Measurements from ENCODE around the gene VWA3B.
"Not testable (repeated sequence)": the region's sequence is repeated elsewhere in the genome, so short reads cannot be mapped to it uniquely, and the experiment has no call there.

The VWA3B gene

DNA sequence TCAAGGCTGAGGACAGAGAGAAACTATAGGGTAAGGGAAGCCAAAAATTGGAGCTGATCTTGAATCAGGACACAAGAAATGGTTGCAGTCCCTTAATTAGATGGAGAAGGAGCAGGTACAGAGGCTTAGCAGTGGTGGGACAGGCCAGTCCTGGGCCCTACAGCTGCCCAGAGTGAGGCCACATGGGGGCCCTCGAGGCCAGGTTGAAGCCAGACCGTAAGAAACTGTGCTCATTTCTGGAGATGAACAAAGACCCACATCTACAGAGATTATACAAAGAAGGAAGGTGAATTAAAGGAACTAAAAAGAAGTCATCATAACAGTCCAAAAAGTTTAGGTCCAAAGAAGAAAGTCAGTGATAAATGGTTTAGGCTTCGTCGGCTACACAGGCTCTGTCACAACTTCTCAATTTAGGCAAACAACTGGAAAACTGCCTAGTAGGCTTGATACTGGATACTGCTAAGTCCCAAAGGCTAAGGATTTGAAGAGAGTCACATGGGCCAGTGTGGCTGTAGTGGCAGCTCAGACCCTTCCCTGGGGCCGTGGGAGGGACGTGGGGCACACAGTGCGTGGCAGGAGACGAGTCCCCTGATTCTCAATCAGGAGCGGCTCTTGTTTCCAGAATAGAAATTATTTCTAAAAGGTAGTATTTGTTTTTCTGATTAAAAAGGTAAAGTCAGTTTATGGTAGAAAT lies 208.9 kb downstream of the VWA3B start:
- DNase-seq (ENCODE audit: low read depth in 2 of 2, low spot score in 1 of 2): no peak

DNA sequence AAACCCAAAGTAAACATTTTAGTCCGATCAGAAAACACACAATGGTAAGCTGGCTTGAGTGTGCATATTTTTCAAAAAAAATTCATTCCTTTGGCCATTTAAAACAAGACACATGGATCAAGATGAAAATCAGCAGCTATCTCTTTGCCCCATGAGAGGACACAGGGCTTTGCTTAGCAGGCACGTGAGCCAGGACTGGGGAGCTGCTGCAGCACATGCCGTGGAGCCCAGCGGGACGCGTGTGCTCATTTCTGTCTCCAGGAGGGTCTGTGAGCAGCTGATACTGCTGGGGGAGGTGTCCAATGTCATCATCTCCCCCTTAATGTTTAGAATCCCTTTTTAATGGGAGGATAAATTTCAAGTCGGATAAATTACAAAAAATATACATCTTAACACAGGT lies 209.5 kb downstream of the VWA3B start:
- DNase-seq (ENCODE audit: low read depth in 2 of 2, low spot score in 1 of 2): no peak

DNA sequence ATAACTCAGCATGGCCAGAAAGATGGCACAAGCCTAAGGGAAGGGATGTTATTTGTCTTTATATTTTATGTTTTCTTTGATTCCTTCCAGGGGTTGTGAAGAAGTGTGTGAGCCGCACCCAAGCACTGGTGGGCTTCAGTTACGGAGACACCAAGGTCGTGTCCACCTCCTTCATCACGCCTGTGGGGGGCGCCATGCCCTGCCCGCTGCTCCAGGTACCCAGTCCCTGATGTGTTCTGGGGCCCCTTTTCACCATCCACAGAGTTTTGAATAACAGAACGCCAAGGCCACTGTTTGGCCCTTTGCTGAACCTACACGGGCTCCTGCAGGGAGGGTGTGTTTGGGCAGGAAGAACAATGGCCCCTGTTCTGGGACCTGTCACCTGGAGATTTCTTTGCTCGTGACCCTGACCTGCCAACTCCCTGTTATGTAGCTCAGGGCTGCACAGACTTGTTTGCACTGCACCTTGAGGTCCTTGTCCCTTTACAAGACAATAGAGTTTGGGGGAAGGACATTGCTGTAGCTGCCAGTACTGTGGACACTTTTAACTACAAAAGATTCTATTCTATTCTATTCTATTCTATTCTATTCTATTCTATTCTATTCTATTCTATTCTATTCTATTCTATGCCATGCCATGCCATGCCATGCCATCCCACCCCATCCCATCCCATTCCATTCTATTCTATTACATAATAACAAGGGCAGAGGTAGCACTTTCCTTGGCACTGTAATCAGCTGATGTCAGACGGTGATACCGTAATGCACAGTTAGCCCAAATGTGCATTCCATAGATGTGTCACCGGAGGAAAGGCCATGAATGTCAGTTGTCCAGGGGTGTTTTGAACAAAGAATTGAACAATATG lies 211.1 kb downstream of the VWA3B start:
- DNase-seq (ENCODE audit: low read depth in 2 of 2, low spot score in 1 of 2): no peak

DNA sequence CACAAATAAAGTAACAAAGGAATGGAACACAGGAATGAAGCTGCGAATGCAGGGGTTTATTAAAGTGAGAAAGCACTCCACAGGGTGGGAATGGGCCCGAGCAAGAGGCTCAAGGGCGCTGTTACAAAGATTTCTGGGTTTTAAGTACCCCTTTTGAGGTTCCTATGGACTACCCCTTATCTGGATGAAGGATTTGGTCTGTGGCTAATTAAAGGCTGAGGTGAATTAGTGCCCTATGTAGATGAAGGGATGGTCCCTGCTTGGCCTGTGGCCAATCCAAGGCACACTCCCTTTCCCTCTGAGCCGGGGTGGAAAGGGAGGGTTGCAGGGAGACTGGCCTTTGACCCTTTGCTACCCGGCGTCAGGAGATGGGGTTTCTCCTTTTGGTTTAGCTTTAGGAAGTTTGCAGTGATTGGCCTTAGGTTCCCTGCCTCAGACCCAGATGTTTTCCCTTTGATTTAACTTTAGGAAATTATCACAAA lies 211.8 kb downstream of the VWA3B start:
- no peak for DNase-seq (ENCODE audit: low read depth in 2 of 2, low spot score in 1 of 2)

DNA sequence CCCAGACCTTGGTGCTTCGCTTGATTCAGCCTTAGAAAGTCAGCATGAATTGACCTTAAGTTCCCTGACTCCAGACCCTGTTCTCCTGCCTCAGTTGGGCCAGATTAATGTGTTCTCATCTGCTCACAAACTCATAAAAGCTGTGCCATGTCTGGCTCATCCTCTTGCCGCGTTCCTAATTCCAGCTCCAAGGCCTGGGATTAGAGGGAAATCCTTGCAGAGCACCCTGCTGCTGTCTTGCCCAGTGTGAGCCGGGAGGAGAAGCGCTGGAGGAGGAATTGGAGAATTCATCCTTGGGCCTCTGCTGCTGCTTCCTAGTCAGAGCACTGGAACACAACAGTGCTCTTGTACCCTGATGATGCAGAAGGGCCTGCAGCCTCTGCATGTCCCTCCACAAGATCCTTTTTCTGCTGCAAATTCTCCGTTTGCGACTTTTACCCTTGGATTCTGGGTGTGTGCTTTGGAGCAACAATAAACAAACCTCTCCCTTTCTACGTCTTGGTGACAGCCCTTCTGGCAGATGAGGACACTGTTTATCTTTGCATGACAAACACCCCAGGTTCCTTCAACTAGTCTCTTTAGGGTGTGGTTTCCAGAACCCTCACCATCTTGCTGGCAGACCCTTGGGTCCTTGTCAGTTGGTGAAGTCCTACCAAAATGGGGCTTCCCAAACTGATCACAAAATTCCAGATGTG lies 212.4 kb downstream of the VWA3B start:
- DNase-seq (ENCODE audit: low read depth in 2 of 2, low spot score in 1 of 2): no peak

DNA sequence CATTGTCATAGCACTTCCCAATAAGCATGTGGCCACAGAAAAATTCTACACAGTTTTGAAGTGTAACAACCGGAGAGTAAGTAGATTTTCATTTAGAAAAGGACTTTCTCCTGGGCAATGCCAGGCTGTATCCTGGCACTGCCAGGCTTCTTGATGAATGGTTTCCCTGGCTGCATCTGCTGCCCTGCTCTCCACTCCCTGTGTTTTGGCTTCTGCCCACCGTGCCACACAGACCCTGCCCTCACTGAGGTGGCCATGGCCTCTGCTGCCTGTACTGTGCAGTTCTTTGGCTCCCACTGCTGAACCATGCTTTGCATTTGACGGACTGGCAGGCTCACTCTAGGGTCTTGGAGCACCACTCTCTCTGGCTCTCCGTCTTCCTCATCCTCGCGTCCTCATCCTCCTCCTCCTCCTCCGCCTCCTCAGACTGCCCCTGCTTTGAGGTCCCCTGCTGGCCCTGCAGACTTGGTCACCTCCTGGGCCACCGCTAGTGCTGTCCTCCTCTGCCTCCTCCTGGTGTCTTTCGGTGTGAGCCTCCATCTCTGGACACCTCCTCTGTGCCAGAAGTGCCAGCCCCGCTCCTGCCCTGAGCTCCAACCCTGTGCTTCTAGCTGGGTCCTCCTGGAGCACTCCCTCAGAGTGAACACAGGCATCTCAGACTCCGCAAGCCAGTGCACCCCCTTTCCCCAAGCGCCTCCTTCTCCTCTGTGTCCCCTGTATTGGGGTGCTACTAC lies 213.3 kb downstream of the VWA3B start:
- no peak for DNase-seq (ENCODE audit: low read depth in 2 of 2, low spot score in 1 of 2)

DNA sequence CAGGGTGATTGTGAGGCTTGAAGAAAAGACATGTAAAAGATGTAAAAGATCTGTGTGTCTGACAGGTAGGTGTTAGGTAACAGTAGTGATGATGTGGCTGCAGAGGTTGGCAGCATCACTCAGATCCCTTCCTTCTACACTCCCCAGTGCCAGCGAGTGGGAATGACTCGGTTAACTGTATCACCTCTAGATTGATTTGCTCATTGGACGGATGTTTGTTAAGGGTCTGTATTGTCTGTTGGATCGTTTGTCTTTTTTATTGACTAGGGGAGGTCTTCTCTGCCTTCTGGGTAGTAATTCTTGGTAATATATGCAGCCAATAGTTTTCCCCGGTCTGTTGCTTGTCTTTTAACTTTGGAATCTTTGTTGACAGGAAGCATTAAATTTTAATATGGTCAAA lies 214.5 kb downstream of the VWA3B start:
- no peak for DNase-seq (ENCODE audit: low read depth in 2 of 2, low spot score in 1 of 2)

DNA sequence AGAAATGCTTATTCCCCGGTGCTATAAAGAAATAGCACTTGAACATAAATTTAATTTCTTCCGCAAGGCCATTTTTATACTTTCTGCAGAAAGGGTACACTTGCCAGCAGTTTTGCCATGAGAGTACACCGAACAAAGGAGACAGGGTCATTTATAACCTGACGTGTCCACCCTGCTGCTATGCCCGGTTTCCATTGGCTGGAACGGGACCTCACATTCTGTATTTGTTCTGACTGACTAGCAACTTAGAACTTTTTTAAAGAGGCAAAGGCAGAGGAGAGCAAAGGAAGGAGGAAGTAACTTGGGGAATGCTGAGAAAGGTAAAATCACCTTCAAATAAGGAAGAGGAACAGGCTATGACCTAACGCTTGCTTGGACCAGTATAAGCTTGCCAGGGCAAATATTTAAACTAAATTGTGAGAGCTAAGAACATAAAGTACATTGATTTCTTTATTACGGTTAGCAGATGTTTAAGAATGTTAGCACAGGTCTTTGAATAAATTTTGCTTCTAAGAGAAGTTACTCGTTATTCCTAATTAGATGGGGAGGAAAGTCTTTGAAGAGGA lies 220.2 kb downstream of the VWA3B start:
- not testable (repeated sequence) for DNase-seq (ENCODE audit: low read depth in 2 of 2, low spot score in 1 of 2)

DNA sequence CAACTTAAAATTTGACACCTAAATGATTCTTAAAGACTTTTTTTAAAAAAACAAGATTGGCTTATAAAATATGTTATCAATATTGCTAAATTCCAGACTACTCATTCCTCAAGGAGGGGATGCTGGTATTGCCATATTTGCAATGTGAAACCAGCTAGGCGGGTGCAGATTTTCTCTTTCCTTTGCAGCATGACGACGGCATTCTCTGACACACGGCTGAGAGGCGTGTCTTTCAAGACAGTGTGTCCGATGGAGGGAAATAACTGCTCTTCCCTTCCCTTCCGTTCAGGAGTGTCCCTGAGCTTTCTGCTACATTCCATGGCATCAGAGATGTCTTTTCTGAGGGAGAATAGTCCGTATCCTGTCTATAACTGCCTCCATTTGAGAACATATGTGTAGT lies 221.1 kb downstream of the VWA3B start:
- DNase-seq (ENCODE audit: low read depth in 2 of 2, low spot score in 1 of 2): no peak

DNA sequence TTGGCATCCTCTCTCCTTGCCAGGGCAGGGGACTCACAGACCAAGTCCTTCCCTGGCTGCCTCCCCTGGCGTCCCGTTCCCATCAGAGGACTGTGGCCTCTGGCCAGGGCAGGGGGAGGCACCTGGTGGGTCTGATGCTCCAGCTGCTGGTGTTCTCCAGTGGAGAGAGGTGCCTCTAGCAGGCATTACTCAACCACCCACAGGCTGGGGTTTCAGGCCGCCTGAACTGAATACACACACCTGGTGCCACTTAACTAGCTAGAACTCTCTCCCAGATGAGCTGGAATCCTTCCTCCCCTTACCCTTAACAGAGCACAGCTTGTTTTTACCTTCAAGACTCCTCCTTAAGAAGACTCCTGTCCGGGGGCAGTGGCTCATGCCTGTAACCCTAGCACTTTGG lies 221.6 kb downstream of the VWA3B start:
- DNase-seq (ENCODE audit: low read depth in 2 of 2, low spot score in 1 of 2): no peak

DNA sequence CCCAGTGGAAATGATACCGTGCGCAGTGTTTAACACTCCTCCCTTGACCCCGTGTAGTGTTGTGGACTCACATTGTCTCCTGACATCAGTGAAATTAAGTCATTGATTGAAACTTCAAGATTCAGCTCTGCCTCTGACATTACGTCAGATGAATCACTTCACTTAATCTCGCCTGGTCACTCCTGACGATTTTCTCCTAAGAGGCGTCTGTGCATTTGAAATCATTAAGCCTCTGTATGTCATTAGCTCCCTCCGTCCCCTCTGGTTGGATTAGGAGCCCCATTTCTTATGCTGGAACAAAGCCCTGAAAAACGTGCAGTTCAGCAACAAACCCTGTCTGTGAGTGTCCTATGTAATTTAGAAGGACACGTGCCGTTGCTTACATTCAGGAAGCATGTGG lies 222.6 kb downstream of the VWA3B start:
- no peak for DNase-seq (ENCODE audit: low read depth in 2 of 2, low spot score in 1 of 2)

DNA sequence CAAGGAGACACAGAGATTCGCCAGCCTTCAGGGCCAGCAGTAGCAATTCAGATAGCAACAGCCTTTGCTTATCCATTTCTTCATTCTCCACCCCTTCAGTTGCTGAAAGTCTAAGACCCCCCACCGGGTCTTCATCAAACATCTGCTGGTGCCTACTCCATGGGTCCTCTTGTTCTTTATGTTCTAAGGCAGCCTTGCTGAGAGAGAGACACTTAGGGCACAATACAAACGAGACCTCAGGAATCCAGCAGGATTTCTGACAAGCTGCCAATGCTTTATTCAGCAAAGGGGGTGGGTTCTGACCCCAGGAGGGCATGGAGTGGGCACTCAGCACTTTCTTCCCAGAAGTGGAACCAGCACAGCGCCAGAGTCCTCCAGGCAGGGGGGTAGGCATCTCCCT lies 223.0 kb downstream of the VWA3B start:
- no peak for DNase-seq (ENCODE audit: low read depth in 2 of 2, low spot score in 1 of 2)

DNA sequence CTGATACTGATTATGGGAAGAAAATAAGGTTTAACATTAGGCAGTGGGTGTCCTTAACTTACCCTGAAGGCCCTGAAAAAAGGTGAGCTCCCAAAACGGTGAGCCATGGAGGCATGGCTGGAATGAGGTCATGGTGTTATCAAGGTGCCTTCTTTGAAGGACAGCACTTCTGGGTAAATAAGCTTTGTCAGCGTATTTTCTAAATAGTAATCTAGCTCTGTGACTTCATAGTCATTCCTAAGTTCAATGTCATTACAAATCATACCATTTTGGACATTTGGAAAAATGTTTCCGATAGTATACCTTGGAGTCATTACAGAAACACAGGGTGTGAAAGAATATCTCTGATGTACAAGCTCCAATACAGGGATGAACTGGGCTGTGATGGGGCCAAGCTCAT lies 224.1 kb downstream of the VWA3B start:
- DNase-seq (ENCODE audit: low read depth in 2 of 2, low spot score in 1 of 2): no peak

DNA sequence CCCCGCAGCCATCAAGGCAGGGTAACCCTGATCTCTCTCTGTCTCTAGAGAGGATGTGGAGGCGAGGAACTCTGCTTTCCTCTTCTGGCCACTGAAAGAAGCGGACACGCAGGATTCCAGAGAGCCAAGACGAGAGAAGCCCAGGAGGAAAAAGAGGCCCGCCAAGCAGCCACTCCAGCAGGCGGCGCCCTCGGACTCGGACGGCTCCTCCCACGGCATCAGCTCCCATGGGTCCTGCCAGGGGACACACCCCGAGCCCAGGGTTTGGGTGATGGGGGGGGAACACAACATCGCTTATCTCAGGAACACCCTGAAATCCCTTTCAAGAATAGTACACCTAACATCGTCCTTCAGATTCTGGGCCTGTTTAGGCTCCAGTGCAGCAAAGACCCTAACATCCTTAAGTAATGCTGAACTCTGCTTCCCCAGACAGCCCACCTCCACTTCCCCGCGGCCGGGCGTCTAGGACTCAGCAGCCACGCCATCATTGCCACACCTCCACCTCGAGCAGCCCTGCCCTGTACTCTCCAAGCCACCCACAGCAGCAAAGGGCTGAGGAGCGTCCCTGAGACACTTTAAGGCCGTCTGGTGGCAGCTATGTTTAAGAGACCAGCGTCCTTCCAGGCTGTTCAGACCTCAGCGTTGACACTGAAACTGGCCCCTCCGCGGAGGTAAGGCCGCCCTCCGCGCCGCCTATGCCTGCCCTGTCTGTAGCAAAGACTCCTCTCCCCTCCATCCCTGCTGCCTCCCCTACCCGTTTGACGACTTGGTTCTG lies 225.0 kb downstream of the VWA3B start:
- DNase-seq (ENCODE audit: low read depth in 2 of 2, low spot score in 1 of 2): no peak

DNA sequence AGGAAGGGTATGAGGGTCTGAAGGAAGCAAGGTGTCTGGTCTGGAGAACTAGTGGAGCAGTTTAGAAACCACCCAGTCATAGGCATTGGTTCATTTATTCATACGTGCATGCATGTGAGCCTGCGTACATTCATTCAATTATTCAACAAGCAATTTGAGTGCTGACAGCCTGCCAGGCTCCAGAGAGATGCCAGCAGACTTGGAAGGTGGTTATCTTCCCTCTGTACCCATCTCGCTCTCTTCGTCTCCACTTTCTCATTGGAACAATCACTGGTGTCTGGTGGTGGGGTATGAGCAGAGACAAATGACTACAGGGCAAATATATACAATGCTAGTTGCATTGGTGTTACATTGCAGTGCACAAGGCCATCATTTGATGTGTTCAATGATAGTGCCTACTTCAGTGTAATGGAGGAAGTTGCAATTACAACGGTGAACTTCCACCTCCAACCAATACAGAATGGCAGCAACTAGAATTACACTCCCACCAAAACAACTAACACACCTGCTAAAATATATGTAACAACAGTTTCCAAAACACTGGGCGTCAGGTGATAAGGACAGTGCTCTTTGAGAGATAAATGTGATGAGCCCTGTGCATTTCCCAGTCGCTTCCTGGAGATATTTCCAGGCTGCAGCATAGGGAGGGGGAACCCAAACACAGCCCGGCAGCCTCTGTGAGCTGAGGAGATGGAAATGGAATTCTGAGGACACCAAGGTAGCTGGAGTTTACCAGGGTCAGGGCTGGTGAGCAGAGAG lies 226.7 kb downstream of the VWA3B start:
- DNase-seq (ENCODE audit: low read depth in 2 of 2, low spot score in 1 of 2): no peak

DNA sequence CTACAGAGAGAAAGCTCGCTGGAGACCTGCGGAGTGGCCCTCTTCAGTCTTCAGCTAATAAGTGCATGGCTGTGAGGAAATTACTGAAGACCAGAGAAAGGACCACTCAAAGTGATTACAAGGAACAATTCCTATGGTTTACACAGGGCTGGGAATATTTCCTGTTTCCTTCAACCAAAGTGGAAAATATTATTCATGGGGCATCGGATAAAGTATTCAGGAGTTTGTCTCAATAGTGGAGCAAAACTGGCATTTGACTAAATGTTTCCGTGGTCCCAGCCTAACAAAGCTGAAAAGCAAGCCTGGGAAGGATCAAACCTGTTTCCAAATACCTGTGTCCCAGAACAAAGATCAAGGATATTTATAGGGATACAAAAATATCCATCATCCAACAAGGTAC lies 227.3 kb downstream of the VWA3B start:
- DNase-seq (ENCODE audit: low read depth in 2 of 2, low spot score in 1 of 2): no peak

DNA sequence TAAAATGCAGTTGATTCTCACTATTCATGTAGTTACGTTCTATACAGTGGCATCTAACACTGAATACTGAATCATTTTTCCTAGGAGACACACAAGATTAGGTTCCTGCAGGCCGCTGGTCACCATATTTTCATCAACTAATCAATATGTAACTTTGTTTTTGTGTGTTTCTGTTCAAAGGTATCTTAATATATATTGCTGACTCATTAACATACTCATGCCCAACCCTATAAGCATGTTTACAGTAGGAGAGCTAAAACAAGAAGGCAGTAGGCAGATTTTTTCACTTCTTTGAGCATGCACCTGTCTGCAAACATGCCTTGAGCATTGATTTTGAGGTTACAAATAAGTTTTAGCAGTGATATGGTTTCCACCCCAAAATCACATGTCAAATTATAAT lies 229.0 kb downstream of the VWA3B start:
- no peak for DNase-seq (ENCODE audit: low read depth in 2 of 2, low spot score in 1 of 2)

DNA sequence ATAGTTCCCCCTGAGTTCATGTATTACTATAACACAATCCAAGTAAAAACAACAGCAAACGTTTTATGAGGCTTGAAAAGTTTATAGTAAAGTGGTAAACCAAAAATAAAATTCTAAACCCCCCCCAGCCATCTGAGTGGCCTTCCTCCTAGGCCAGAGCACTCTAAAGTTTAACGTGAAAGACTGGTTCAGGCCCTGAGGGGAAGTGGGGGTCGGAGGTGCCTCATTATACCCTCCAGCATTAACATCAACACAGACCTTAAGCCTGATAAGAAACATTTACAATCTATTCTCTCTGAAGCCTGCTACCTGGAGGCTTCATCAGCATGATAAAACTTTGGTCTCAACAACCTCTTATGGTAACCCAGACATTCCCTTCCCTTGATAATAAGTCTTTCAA lies 230.2 kb downstream of the VWA3B start:
- no peak for DNase-seq (ENCODE audit: low read depth in 2 of 2, low spot score in 1 of 2)

DNA sequence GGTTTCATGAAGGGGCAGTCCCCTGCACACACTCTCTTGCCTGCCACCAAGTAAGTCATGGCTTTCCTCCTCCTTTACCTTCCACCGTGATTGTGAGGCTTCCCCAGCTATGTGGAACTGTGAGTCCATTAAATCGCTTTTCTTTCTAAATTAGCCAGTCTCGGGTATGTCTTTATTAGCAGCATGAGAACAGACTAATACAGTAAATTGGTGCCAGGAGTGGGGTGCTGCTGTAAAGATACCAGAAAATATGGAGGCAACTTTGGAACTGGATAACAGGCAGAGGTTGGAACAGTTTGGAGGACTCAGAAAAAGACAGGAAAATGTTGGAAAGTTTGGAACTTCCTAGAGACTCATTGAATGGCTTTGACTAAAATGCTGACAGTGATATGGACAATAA lies 233.2 kb downstream of the VWA3B start:
- DNase-seq (ENCODE audit: low read depth in 2 of 2, low spot score in 1 of 2): not testable (repeated sequence)
